H1 (cell line): ENCODE results near the gene HS3ST3B1. TPM values are rescaled to one million over a fixed set of nuclear protein-coding genes. Genes with fewer than 3 reads are reported as not detected.

ENCODE experiments used
- CTCF ChIA-PET: fragments of 300-600 bp; sonication (Branson Sonifier 250); formaldehyde crosslinking; loops from one replicate; lab custom pipeline; 2021; ENCODE audit not compliant: partially characterized antibody; lab: Charles Lee
- POLR2A ChIA-PET: fragments of 300-600 bp; sonication (Branson Sonifier 250); formaldehyde crosslinking; loops from one replicate; lab custom pipeline; 2021; ENCODE audit warnings: inconsistent platforms; ENCODE audit not compliant: partially characterized antibody; lab: Charles Lee
- DNase-seq, 2 experiments: peaks; one replicate each; pipeline versions ENCODE4 v3.0.0 to v3.0.0-alpha.2; 2010 to 2022; ENCODE audit warnings: low spot score in 2 of 2, low read depth in 1 of 2, mixed read lengths in 1 of 2
- FAIRE-seq: peaks from 2 replicates; lab custom pipeline; 2011; peaks lifted over from hg19 to GRCh38; lab: Jason Lieb, UNC
- H2AFZ ChIP-seq: 2 replicates; pipeline ENCODE4 v1.8.1; 2012; ENCODE audit warnings: low read length, inconsistent platforms
- H2AK5ac ChIP-seq: 2 replicates; pipeline ENCODE4 v1.6.1; 2013; ENCODE audit warnings: low read depth, low read length
- H2BK120ac ChIP-seq: replicated peaks from 2 replicates; pipeline ENCODE3; 2013; ENCODE audit warnings: low read depth, low read length, inconsistent platforms
- H2BK12ac ChIP-seq: 2 replicates; pipeline ENCODE4 v1.6.1; 2013; ENCODE audit warnings: low read depth, low read length
- H2BK15ac ChIP-seq: 2 replicates; pipeline ENCODE4 v1.6.1; 2013; ENCODE audit warnings: low read length
- H2BK20ac ChIP-seq: 2 replicates; pipeline ENCODE4 v1.6.1; 2013; ENCODE audit warnings: low read length
- H2BK5ac ChIP-seq: 2 replicates; pipeline ENCODE4 v1.6.1; 2013; ENCODE audit warnings: low read depth, low read length
- H3K14ac ChIP-seq: 2 replicates; pipeline ENCODE4 v1.6.1; 2013; ENCODE audit warnings: inconsistent platforms; ENCODE audit not compliant: insufficient read length
- H3K18ac ChIP-seq: 2 replicates; pipeline ENCODE4 v1.6.1; 2013; ENCODE audit warnings: low read length; ENCODE audit errors: extremely low read depth
- H3K23ac ChIP-seq: 2 replicates; pipeline ENCODE4 v1.6.1; 2013; ENCODE audit warnings: inconsistent platforms; ENCODE audit not compliant: insufficient read length
- H3K23me2 ChIP-seq: 2 replicates; pipeline ENCODE4 v1.6.1; 2013; ENCODE audit warnings: low read depth, low read length
- H3K27ac ChIP-seq: 2 replicates; pipeline ENCODE4 v1.6.1; 2011; ENCODE audit warnings: low read depth, low read length, inconsistent platforms
- H3K27me3 ChIP-seq, 4 experiments: replicated peaks in 1 of 4; 1 replicate in 1 of 4; 2 replicates in 3 of 4; pipeline versions ENCODE4 v1.6.1 to v1.8.1; 2011 to 2013; ENCODE audit warnings: low read length in 3 of 4, mild to moderate bottlenecking in 3 of 4, inconsistent platforms in 2 of 4, mixed read lengths in 2 of 4, moderate library complexity in 1 of 4; ENCODE audit not compliant: control insufficient read depth in 3 of 4, insufficient read depth in 3 of 4; ENCODE audit errors: extremely low read depth in 1 of 4
- H3K36me3 ChIP-seq, 4 experiments: 2 replicates each; pipeline versions ENCODE4 v1.6.1 to v1.8.1; 2011 to 2013; ENCODE audit warnings: mild to moderate bottlenecking in 4 of 4, low read length in 3 of 4, moderate library complexity in 2 of 4, control low read depth in 1 of 4, inconsistent platforms in 1 of 4; ENCODE audit not compliant: insufficient read depth in 4 of 4, control insufficient read depth in 2 of 4
- H3K4ac ChIP-seq: replicated peaks from 2 replicates; pipeline ENCODE3; 2013; ENCODE audit warnings: low read length, low read depth, mixed read lengths, inconsistent platforms; ENCODE audit not compliant: insufficient read length
- H3K4me1 ChIP-seq, 4 experiments: replicated peaks in 1 of 4; 1 replicate in 1 of 4; 2 replicates in 3 of 4; pipeline versions ENCODE4 v1.6.1 to v1.8.1; 2011 to 2013; ENCODE audit warnings: low read length in 3 of 4, inconsistent platforms in 2 of 4, mixed read lengths in 1 of 4; ENCODE audit not compliant: insufficient read depth in 4 of 4, control insufficient read depth in 3 of 4
- H3K4me2 ChIP-seq, 2 experiments: 2 replicates each; pipeline versions ENCODE4 v1.6.1 to v1.8.1; 2011 to 2013; ENCODE audit warnings: low read depth in 2 of 2, low read length in 2 of 2, control low read depth in 1 of 2, inconsistent platforms in 1 of 2, mild to moderate bottlenecking in 1 of 2; ENCODE audit not compliant: insufficient read depth in 1 of 2
- H3K4me3 ChIP-seq, 4 experiments: fragments of 200-600, 300-600 bp in 1 of 4; sonication (generic), shearing (Covaris generic), sonication (Bioruptor Twin) in 1 of 4; 2 replicates each; pipeline versions ENCODE4 v1.5.1 to v1.8.1; 2011 to 2016; ENCODE audit warnings: low read length in 4 of 4, low read depth in 3 of 4, control low read depth in 2 of 4, inconsistent platforms in 2 of 4, mild to moderate bottlenecking in 2 of 4, mixed read lengths in 1 of 4, moderate library complexity in 1 of 4; ENCODE audit not compliant: insufficient read depth in 2 of 4; ENCODE audit errors: extremely low read depth in 1 of 4
- H3K56ac ChIP-seq: replicated peaks from 2 replicates; pipeline ENCODE3; 2013; ENCODE audit warnings: low read depth, mild to moderate bottlenecking, mixed read lengths, low read length, inconsistent platforms; ENCODE audit not compliant: insufficient read length
- H3K79me1 ChIP-seq: 2 replicates; pipeline ENCODE4 v1.6.1; 2013; ENCODE audit warnings: low read depth, low read length, control low read depth
- H3K79me2 ChIP-seq, 2 experiments: 2 replicates each; pipeline versions ENCODE4 v1.6.1 to v1.8.1; 2012 to 2013; ENCODE audit warnings: low read length in 2 of 2, mild to moderate bottlenecking in 2 of 2, inconsistent platforms in 1 of 2; ENCODE audit not compliant: insufficient read depth in 2 of 2, control insufficient read depth in 1 of 2
- H3K9ac ChIP-seq, 4 experiments: replicated peaks in 1 of 4; 1 replicate in 1 of 4; 2 replicates in 3 of 4; pipeline versions ENCODE4 v1.6.1 to v1.8.1; 2011 to 2013; ENCODE audit warnings: low read depth in 3 of 4, low read length in 3 of 4, control low read depth in 2 of 4, mild to moderate bottlenecking in 2 of 4, moderate library complexity in 2 of 4, inconsistent platforms in 1 of 4; ENCODE audit errors: extremely low read depth in 1 of 4
- H3K9me3 ChIP-seq, 2 experiments: 2 replicates each; pipeline versions ENCODE4 v1.6.1 to v1.8.1; 2012 to 2013; ENCODE audit warnings: mild to moderate bottlenecking in 2 of 2, moderate library complexity in 2 of 2, control low read depth in 1 of 2, inconsistent platforms in 1 of 2, low read depth in 1 of 2, low read length in 1 of 2, mixed read lengths in 1 of 2; ENCODE audit not compliant: insufficient read depth in 2 of 2
- H4K20me1 ChIP-seq, 2 experiments: replicated peaks in 1 of 2; 2 replicates each; pipeline versions ENCODE3 to v1.8.1; 2011 to 2013; ENCODE audit warnings: inconsistent platforms in 2 of 2, low read length in 2 of 2, mild to moderate bottlenecking in 1 of 2; ENCODE audit not compliant: insufficient read depth in 2 of 2, control insufficient read depth in 1 of 2
- H4K5ac ChIP-seq: 2 replicates; pipeline ENCODE4 v1.6.1; 2013; ENCODE audit warnings: low read length, low read depth, mixed read lengths, inconsistent platforms; ENCODE audit not compliant: insufficient read length
- H4K8ac ChIP-seq: 2 replicates; pipeline ENCODE4 v1.8.0; 2013; ENCODE audit warnings: mild to moderate bottlenecking, moderate library complexity, low read length, inconsistent platforms; ENCODE audit not compliant: insufficient read depth; ENCODE audit errors: extremely low read depth
- H4K91ac ChIP-seq: replicated peaks from 2 replicates; pipeline ENCODE3; 2013; ENCODE audit warnings: low read length, mixed read lengths, inconsistent platforms; ENCODE audit not compliant: insufficient read length
- EP300 ChIP-seq, 2 experiments: IDR thresholded peaks; 1 replicate in 1 of 2; 2 replicates in 1 of 2; pipeline ENCODE4 v1.6.1; 2011 to 2012; ENCODE audit warnings: low read depth in 2 of 2, low read length in 2 of 2, mild to moderate bottlenecking in 2 of 2, borderline replicate concordance in 1 of 2, inconsistent platforms in 1 of 2, moderate library complexity in 1 of 2
- HDAC6 ChIP-seq: IDR thresholded peaks from one replicate; pipeline ENCODE4 v1.7.1; 2012; ENCODE audit warnings: low read depth, mild to moderate bottlenecking, inconsistent platforms, low read length, moderate library complexity
- JUND ChIP-seq: IDR thresholded peaks from 2 replicates; pipeline ENCODE4 v1.6.1; 2011; ENCODE audit warnings: mild to moderate bottlenecking, improper control_type of control experiment, low read length
- POU5F1 ChIP-seq: IDR thresholded peaks from 2 replicates; pipeline ENCODE4 v1.6.1; 2011; ENCODE audit warnings: low read depth, mild to moderate bottlenecking, low read length, moderate library complexity
- SIRT6 ChIP-seq: IDR thresholded peaks from one replicate; pipeline ENCODE4 v1.7.1; 2012; ENCODE audit warnings: low read length, inconsistent platforms
- SIX5 ChIP-seq: IDR thresholded peaks from 2 replicates; pipeline ENCODE4 v1.6.1; 2011; ENCODE audit warnings: mild to moderate bottlenecking, low read depth, low read length
- YY1 ChIP-seq: IDR thresholded peaks from 2 replicates; pipeline ENCODE4 v1.6.1; 2011; ENCODE audit warnings: low read depth, mild to moderate bottlenecking, low read length
- WGBS, 2 experiments: shearing (Covaris generic) in 1 of 2; methylation state at CpG; one replicate each; pipeline versions ENCODE4 v1.1.6 to v1.1.7; 2013 to 2015; ENCODE audit warnings: low lambda C conversion rate in 2 of 2, mixed read lengths in 2 of 2, inconsistent platforms in 1 of 2, low coverage in 1 of 2, missing lambda C conversion rate in 1 of 2; ENCODE audit not compliant: insufficient replicate concordance in 2 of 2, insufficient coverage in 1 of 2, insufficient read length in 1 of 2; ENCODE audit errors: extremely low coverage in 1 of 2, missing lambda C conversion rate in 1 of 2; 5-methylcytosine and 5-hydroxymethylcytosine counted together
- polyA plus RNA-seq, 7 experiments: library from polyadenylated mRNA; depleted of rRNA in 3 of 7; stranded (reverse) in 5 of 7; unstranded in 2 of 7; fragments of >200 nt in 5 of 7; fragments of 200-250 nt in 2 of 7; gene quantifications; 1 replicate in 5 of 7; 2 replicates in 1 of 7; 4 replicates in 1 of 7; pipeline versions ENCODE4 v1.2.1 to v1.2.3, GENCODE V29; 2011 to 2013; ENCODE audit warnings: missing spikeins in 2 of 7, mixed read lengths in 2 of 7
- total RNA-seq: library from RNA; stranded (reverse); fragmentation: NEBNext Ultra II Directional; extraction: Animal tissue kit (Norgen Biotek cat#: 25700); gene quantifications from 2 replicates; pipeline ENCODE4 v1.2.1, GENCODE V29; 2021

HS3ST3B1 gene
- total and polyA plus RNA-seq, 2 of the 8 experiments (the other 6 are each of a cell fraction or from before 2014, with no cell fraction given), result 4.7 to 14.4 TPM

DNA sequence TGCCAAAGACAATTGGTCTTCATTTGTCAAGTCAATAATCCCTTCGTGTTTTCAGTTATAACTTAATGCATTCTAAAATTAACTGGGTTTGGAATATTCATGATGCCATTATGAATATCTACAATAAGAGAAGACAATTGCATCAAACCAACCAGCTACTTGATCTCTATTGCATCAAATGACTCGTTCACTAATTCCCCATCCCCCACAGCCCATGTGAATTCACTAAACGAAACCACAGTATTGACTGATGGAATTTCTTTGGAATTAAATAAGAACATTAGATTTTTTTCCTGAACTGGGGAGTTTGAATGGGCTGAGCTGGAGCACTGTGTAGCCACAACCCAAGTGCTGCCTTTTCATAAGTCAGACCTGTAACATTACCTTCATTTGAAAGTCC lies 65.3 kb downstream of the HS3ST3B1 start:
- Histone ChIP-seq H3K79me1 (no peaks in the 10 kb centered on the region), H3K18ac (no peak overlapping the region), H2BK20ac (no peak overlapping the region), H3K4me3 (no peak overlapping the region), H2BK15ac (no peak overlapping the region), H2AK5ac (no peak overlapping the region), H2BK120ac (no peak overlapping the region), H3K4me2 (no peak overlapping the region), H3K27me3 (no peaks in the 10 kb centered on the region), H3K9me3 (no peaks in the 10 kb centered on the region), H2AFZ (no peak overlapping the region), H3K27ac (no peak overlapping the region), H3K4ac (no peak overlapping the region), H3K9ac (no peak overlapping the region), H3K23ac (no peak overlapping the region), H4K5ac (no peak overlapping the region), H2BK5ac (no peak overlapping the region), H3K36me3 (no peaks in the 10 kb centered on the region), H4K8ac (no peak overlapping the region), H3K56ac (no peak overlapping the region), H2BK12ac (no peak overlapping the region), H3K79me2 (no peaks in the 10 kb centered on the region), H3K23me2 (no peaks in the 10 kb centered on the region), H4K91ac (no peak overlapping the region), H4K20me1 (no peaks in the 10 kb centered on the region), H3K14ac (no peak overlapping the region), H3K4me1 (no peaks in the 10 kb centered on the region)
- FAIRE-seq, result no peak
- ChIA-PET CTCF (no interaction called here), POLR2A (no interaction called here)
- WGBS, 2 experiments, result 94% methylated on average over 3 of the region's 3 CpGs; no CpG with 5 or more reads in 1 of the 2 experiments
- no peak for DNase-seq
- TF ChIP-seq HDAC6 (no peak), SIRT6 (no peak), SIX5 (no peak), JUND (no peak), POU5F1 (no peak), YY1 (no peak), EP300 (IDR thresholded peaks at IDR 0.05; ENCODE audit: borderline replicate concordance in 1 of 2, low read depth in 2 of 2, low read length in 2 of 2) (no peak)
